ENCODE data around the gene GFRA4.

GFRA4 gene

DNA sequence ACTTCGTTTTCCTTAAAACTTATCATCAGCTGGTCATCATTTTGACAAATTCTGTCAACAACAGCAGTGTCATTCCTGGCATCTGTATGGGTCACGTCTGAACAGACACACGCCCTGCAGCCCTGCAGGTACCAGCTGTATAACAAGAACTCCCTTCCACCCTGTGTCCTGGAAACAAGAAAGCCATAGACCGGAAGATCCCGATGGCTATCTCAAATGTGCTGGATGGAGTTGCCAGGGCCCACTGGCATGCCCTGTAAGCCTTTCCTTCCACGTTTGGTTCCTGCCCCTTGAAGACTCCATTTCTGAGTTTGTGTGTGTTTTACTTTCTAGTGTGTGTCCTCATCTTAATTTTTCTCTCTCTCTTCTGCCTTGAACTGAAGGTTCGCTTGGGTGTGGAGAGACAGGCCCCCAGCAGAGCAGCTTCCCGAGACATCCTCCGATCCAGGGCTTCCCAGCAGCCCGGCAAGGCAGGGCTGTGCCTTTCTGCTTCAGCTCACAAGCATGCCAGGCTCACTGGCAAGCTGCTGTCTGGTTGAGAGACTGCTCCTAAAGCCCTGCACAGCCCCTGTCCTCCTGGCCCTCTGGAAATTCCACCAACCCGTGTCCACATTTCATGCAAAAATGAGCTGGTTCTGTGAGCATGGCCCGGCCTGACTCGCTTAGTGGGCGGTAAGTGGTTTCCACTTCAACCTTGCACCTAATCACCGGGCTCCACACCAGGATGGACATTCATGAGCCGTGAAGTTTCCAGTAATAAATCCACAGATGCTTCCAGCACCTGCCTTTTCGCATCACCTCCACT is 8.7 kb downstream of the GFRA4 start:
- FAIRE-seq = no peak
- no peak for DNase-seq (ENCODE audit: low spot score)

DNA sequence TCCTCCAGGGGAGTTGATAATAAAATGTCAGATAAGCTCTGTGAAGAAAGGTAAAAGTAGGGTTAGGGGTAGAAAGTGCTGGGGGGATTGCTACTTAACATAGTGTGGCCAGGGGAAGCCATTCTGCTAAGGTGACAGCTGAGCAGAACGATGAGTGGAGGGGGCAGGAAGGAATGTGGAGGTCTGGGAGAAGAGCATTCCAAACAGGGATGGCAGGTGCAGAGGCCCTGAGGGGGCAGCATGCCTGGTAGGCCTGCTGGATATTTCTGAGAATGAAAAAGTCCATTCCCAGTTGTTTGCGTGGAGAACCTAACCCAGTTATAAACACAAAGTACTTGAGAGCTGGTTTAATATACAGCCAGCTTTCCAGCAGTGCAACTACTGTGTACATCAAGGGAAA is 9.3 kb downstream of the GFRA4 start:
- FAIRE-seq = no peak
- no peak for DNase-seq (ENCODE audit: low spot score)

DNA sequence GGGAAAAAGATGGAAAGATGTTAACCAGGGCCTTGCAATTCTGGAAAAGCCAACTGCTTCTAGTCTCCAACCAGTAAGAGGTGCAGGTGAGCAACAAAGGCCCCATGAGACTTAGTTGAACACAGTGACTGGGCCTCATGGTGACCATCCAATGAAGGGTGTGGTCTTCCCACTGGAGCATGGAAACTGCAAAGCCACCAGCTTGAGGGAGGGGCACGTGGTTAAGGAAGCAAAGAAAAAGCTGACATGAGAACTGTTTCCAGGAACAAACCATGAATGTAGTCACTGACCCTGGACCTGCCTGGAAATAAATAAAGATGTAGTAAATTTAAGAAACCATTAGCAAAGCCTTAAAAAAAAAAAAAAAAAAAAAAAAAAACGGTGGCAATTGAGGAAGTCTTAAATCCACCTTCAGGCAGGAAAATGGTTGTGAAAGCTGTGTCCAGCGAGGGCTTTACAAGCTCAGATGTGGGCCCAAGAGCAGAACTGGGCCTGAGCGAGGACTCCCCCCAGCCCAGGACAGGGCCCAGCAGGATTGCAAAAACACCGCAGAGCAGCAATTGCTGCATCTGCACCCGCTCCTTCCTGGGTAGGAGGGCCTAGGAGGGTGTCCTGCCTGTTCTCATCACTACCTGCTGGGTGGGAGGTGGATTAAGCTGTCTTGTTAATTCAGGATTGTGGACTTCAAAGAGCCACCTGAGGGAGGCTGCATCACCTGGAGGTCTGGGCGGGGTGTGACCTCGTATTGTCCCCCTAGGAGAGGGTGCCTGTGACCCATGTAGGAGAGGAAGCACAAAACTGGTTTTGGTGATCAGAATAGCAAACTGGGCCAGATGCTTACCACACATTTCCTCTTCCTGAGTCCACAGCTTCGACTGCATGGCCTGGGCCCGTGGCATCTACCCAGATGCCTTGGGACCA is 10.3 kb downstream of the GFRA4 start:
- DNase-seq (ENCODE audit: low spot score) (no peak), FAIRE-seq (no peak)

DNA sequence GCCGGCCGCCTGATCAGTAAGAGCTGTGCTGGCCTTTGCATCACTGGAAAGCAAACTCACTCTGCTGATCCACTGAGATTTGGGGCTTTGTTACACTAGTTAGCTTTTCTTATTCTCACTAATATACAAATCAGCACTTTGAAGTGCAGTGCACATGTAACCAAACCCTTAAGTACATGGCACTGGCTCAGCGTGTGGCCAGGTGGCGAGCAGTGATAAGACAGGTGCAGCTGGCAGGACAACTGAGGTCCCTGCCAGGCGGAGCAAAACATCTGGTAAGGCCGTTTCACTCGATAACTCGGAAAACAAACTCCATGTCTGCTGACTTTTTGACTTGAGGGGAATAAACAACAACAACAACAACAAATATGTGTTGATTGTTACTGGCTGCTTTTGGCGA is 11.0 kb downstream of the GFRA4 start:
- DNase-seq (ENCODE audit: low spot score) = no peak

DNA sequence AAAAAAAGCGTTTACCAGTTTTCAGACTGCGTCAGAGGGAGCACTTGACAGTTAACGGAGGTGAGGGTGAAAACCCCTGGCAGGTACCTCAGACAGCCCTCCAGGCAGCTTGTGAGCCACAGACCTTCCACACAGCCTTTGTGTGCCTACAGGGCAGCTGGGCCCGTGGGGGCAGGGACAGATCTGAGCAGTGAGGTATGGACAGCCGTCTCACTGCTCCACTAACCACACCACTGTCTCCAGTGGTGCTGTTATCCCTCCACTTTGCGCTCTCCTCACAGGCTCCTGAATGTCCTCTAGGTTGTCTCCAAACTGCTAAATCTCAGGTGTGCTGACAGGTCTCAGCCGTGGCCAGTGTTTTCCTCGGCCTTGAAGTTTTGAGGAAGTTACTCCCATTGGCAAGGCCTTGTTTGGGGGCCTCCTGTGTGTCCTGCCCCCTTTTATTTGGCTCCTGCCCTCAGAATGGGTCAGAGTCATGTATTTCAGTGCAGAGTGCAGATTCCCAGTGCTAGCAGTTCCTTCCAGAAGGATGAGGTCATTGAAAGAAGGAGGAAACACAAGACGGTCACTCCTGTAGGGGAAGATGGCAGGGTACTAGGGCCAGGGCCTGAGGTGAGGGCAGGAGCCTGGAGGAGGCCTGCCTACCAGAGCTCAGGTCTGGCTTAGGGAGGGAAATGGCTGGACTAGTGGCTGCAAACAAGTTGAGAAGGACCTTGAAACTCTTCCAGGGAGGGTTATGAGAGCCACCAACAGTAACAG is 11.8 kb downstream of the GFRA4 start:
- FAIRE-seq (no peak), DNase-seq (ENCODE audit: low spot score) (no peak)

More for the DNA sequence above, 11.0 kb downstream of the GFRA4 start:
- FAIRE-seq = no peak

DNA sequence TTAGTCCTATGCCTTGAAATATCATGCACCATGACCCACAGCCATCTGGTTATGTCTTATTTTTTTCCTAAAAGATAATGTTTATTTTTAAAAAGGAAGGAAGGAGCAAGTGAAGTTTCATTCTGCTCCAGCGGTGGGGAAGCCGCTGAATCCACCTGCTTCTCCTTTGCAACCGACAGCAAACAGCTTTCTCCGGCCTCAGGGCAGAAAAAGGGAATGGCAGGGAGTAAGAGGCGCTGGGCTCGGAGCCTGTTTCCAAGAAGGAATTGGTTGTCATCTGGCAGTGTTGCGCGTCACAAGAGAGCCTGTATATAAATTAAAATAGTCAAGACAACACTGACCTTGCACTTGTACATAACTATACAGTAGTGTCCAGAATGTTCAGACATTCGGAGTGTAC is 14.2 kb downstream of the GFRA4 start:
- FAIRE-seq (no peak), DNase-seq (ENCODE audit: low spot score) (no peak)

DNA sequence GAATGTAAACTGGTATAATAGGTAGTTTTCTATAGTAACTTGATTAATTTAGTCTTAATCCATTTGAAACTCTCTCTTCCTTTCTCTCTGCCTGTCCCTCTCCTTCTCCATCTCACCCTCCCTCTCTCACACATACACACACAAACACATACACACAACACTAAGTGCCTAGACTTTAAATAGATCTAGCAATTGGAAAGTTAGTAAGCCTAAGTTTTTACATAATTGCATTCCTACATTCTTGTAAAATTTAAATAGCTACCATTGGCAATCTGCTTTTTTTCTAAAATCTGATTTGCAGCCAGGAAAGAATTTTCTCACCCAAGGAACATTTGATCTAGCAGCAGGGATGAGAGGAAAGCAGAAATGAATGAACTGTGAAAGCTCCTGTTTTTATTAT is 15.7 kb downstream of the GFRA4 start:
- FAIRE-seq = no peak
- DNase-seq (ENCODE audit: low spot score) = no peak

DNA sequence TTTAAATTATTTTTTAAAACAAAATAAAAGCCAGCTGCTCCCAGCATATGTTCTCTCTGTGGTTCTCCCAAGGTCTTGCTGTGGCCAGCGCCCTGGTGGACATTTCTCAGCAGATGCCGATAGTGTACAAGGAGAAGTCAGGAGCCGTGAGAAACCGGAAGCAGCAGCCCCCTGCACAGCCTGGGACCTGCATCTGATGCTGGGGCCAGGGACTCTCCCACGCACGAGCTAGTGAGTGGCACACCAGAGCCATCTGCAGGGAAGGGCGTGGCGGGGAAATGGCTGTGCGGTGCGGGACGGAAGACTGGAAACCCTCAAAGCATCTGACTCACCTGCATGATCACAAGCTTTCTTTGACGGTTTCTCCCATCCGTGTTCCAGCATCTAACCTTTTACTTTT is 16.5 kb downstream of the GFRA4 start:
- DNase-seq (ENCODE audit: low spot score) (no peak), FAIRE-seq (no peak)

DNA sequence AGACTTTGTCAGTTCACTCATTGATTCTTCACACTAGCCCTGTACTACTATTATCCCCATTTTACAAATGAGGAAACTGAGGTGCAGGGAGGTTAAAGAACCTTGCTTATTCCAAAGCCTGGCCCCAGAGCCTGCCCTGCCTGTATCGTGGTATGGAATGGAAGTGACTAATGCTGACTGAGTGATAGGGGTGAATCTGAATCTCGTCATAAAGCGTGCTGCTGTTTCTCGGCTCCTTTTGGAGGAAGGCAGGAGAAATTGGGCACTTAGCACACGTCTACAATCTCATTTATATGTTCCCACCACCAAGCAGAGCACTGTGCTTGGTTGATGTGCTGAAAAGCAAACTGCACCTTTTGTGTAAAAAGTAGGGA is 17.1 kb downstream of the GFRA4 start:
- no peak for FAIRE-seq
- DNase-seq (ENCODE audit: low spot score) = no peak

DNA sequence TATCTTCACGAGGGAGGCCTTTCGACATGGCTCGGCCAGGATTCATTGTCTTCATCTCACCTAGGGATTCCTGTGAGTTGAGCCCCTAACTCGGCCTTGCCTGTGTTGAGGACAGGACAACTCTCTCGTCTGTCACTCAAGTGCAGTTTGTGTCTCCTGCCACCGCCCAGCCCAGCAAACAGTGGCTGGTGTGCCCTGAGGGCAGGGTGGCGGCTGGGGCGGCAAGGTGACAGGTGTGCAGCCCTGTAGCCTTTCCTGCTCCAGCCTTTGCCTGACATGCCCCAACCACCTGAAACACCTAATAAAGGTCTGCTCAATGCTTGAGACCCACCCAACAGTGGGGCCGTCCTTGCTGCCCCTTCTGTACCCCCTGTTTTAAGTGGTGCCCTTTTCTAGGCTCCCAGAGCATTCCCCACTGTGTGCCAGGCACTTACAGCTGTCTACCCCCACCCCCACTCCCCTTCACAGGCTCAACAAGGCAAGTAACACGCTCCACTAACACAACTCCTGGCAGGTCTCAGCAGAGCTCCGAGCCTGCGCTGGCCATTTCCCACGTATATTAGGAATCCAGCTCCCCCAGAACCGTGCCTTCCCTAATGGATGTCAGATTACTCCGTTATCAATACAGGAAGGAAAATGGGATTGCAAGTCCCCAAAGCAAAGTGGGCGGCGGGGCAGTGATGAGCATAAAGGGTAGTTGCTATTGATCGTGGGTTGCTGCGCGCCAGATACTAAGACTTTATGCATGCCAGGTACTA is 17.7 kb downstream of the GFRA4 start:
- DNase-seq (ENCODE audit: low spot score) (no peak), FAIRE-seq (no peak)

DNA sequence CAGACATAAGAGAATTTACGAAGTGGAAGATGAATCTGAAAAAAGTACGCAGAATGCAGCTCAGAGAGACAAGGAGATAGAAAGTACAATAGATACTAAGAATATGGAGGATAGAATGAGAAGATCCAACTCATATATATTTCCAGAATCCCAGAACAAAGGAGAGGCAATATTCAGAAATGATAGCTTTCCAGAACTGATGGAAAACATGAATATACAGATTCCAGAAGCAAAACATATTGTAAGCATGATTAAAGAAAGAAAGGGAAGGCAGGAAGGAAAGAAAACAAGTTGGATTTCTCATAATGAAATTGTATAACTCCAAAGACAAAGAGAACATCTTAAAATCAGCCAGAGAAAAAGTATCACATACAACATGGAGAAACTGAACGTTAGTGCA is 22.9 kb downstream of the GFRA4 start:
- no peak for FAIRE-seq
- no peak for DNase-seq (ENCODE audit: low spot score)

DNA sequence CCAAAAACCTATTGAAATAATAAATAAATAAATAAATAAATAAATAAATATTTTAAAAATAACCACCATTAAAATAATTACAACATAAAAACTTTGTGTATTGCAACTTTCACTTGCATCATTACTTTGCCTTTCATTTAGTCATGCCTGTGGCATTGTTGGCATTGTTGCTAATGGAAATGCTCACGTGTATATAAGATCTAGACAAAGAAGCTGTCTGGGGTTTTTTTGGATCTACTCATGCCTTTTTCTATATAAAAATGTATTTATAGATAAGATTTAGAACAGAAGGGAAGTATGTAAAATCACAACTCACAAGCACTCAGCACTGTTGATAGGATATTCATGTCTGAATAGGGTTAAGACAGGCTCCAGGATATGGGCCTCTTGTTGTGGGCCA is 27.9 kb downstream of the GFRA4 start:
- DNase-seq (ENCODE audit: low spot score) (no peak), FAIRE-seq (no peak)

DNA sequence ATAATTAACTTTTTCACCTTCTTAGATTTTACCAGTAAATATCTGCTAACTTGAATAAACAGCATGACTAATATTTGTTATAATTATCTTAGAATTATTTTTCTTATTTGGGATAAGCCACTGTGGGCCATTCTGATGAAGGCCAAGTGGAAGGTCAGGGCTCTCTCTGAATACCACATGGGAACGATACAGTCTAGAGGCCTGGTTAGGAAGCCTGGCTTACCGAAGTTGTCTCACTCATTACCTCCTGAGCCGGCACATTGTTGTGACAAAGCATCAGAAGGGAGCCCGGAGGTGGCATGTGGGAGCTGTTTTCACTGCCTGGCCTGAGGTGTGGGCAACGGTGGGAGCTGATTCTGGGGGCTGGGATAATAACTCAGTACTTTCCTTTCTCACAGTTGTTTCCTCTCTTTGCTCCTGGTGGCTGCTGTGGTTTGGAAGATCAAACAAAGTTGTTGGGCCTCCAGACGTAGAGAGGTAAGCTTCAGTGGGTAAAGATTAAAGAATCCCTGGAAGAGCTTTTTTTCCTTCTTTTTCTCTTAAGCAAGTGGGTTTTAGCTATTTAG is 29.2 kb downstream of the GFRA4 start:
- no peak for DNase-seq (ENCODE audit: low spot score)
- FAIRE-seq = no peak

DNA sequence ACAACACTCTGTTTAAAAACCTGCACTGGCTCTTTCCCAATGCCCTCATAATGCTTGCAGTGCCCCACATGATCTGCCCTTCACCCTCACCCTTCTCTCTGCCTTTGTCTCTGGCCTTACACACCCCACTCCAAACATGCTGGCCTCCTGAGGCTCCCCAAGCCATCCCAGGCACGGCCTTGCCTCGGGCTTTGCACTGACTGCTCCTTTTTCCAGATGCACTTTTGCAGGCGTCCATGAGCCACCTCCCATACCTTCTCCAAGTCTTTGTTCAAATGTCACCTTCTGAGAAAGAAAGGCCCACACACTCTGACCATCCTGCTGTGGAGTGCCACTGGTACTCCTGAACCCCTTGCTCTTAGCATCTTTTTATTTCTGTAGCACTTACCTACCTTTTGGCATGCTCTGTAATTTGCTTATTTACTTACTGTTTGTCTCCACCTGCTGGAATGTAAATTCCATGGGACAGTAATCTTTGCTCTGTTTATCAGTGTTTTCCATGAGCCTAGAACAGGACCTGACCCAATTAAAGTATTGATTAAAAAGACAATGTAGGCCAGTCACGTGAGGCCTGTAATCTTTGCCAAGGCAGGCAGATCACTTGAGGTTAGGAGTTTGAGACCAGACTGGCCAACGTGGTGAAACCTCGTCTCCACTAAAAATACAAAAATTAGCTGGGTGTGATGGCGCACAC is 30.7 kb downstream of the GFRA4 start:
- DNase-seq (ENCODE audit: low spot score) (no peak), FAIRE-seq (no peak)

DNA sequence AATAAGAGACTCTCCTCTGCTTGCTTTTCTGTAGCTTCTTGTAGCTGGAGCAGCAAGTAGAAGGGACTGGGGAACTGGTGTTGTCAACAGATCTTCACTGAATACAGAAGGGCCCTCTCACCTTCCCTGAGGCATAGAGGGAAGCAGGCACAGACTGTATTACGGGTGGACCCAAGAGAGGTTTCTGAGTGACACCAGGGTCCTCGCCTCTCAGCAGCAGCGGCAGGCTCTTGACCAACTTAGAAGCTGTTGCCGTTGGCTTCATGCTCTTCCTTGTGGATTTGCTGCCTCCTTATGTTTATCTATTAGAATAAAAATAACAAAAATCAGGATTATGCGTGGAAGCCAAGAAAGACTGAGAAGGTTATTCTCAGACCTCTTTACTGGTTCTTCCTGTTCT is 31.7 kb downstream of the GFRA4 start:
- FAIRE-seq = no peak

DNA sequence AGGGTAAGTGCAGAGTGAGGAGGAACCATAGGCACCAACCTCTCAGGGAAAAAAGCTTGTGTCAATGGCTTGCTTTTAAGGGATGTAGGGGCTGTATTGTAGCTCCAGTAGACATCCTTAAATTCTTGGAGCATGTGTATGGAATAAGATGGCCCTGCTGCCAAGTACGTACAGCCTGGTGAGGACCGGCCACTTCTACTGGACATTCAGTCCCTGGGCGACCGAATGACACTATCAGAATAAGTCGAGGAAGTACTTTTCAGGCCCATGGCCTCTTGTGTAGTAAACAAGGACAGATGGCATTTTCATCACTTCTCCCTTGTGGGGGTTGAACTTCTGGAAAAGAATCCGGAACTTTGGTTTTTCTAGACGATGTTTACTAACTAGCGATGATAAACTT is 32.8 kb downstream of the GFRA4 start:
- no peak for DNase-seq (ENCODE audit: low spot score)

More for the DNA sequence above, 31.7 kb downstream of the GFRA4 start:
- no peak for DNase-seq (ENCODE audit: low spot score)

DNA sequence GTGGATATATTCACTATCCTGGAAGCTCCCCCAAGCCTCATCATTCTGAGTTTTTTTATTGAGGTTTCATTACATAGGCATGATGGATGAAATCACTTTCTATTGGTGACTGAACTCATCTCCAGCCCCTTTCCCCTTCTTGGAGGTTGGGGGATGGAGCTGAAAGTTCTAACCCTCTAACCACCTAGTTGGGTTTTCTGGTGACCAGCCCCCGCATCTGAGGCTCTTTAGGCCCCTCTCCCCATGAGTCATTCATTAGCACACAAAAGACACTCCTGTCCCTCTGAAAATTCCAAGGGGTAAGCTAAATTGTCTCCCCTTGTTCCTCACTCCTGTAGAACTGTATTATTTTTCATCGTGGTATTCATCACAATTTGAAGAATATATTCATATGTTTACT is 33.3 kb downstream of the GFRA4 start:
- no peak for FAIRE-seq
- no peak for DNase-seq (ENCODE audit: low spot score)

More for the DNA sequence above, 32.8 kb downstream of the GFRA4 start:
- no peak for FAIRE-seq

DNA sequence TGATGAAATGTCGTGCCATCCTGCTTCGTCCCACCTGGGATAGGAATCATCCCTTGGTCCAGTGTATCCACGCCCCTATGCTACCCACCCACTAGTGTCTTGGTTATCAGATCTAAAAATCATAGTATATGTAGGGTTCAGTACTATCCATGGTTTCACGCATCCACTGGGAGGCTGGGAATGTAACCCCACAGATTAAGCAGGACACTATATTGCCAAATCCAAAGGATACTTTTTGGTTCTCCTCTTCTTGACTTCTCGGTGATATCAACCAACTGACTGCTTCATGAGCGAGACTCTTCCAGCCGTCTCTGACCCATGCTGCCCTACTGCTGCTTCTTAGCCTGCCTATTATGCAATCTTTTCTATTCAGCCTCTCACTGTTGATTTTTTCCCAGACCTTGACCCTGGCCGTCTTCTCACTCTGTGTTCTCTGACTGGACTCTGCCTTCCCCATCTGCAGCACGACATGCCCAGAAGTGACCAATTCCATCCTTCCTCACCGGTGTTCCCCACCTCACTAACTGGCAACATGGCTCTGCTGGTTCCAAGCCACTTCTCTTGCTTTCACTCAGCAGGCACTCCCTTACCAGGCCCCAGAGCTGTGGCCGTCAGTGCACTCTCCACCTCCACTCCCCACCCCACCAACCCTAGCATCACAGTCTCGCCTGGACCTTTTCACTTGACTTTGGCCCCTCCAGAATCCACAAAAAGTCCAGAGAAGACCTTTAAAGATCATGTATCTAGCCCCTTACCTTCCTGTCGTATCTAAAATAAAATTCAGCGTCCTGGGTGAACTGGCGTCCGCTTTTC is 34.5 kb downstream of the GFRA4 start:
- FAIRE-seq (no peak), DNase-seq (ENCODE audit: low spot score) (no peak)

DNA sequence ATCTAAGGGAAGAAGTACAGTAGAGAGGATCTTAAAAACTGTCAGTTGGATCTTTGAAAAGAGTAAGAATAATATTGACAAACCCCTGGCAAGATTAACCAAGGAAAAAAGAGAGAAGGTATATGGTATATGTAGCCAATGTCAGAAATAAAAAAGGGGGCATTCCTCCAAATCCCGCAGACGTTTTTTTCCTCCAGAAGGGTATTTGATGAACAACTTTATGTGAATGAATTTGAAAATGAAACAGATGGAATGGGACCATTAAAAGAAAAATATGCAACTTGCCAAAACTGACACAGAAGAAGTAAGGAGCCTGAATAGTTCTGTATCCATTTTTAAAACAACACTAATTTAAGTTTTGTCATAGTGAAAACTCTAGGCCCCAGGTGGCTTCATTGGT is 35.7 kb downstream of the GFRA4 start:
- no peak for FAIRE-seq
- no peak for DNase-seq (ENCODE audit: low spot score)
